ENCODE measurements around the gene PROSER2. TPM values are rescaled to one million over a fixed set of nuclear protein-coding genes. Genes with fewer than 3 reads are reported as not detected.

Gene PROSER2
- total and polyA plus RNA-seq, 2 donors (not counting 3 experiments of a cell fraction or from before 2014, with no cell fraction given), result 5.9 to 22.6 TPM

- no peak overlapping the region for H3K4me2 ChIP-seq (ENCODE audit: insufficient read depth, low read length)
- H3K9me1 ChIP-seq (replicated peaks; ENCODE audit: control insufficient read depth, extremely low read depth, insufficient read depth, low read length), result no peaks in the 10 kb centered on the region
- ChIA-PET CTCF (no interaction called here), POLR2A (interaction anchor here (0.5 kb wide), 1 partner anchor 85 kb away, joined by 3 read pairs; no protein-coding TSS in a partner anchor)
- dilution Hi-C loops (cut with MboI; ENCODE audit: extremely low pct_ligation_motif_present, low sequenced_read_pairs) (no loop called here), intact Hi-C loops (cut with micrococcal nuclease) (no loop called here)
- no peak overlapping the region for H3K27ac ChIP-seq (ENCODE audit: insufficient read depth, low read depth, low read length)
- DNase-seq (ENCODE audit: low read depth, low spot score) (no peak), FAIRE-seq (no peak)
- H3K9me3 ChIP-seq (replicated peaks; ENCODE audit: control insufficient read depth, insufficient read depth, low read length), result no peaks in the 10 kb centered on the region
- H3K36me3 ChIP-seq (ENCODE audit: control insufficient read depth in 2 of 2, extremely low read depth in 1 of 2, insufficient read depth in 2 of 2, low read length in 2 of 2), result no peaks in the 10 kb centered on the region
- no peaks in the 10 kb centered on the region for H3K27me3 ChIP-seq (ENCODE audit: control insufficient read depth in 2 of 2, insufficient read depth in 2 of 2, low read length in 2 of 2)
- H3K79me2 ChIP-seq (ENCODE audit: control insufficient read depth, insufficient read depth, low read length), result no peaks in the 10 kb centered on the region
- no peak overlapping the region for H3K4me3 ChIP-seq (replicated peaks in 1 of 3; ENCODE audit: insufficient read depth in 1 of 3, low read depth in 1 of 3, low read length in 3 of 3)
- H2AFZ ChIP-seq (ENCODE audit: low read depth, low read length), result no peak overlapping the region
- peaks cover 3% of the 10 kb centered on the region for H3K4me1 ChIP-seq (ENCODE audit: control insufficient read depth, extremely low read depth, insufficient read depth, low read length)
- TF ChIP-seq POLR2AphosphoS5 (IDR thresholded peaks at IDR 0.05; ENCODE audit: insufficient read depth, low read depth, low read length) (no peak), POLR2A (IDR thresholded peaks at IDR 0.05; ENCODE audit: low read depth, low read length) (no peak), EZH2 (IDR thresholded peaks at IDR 0.05; ENCODE audit: borderline replicate concordance, low read depth, low read length, severe bottlenecking) (no peak), GATA2 (IDR thresholded peaks at IDR 0.05; ENCODE audit: insufficient read depth, insufficient read length, low read depth, low read length) (no peak), FOS (IDR thresholded peaks at IDR 0.05; ENCODE audit: borderline replicate concordance, insufficient read depth, low read length) (no peak), JUN (IDR thresholded peaks at IDR 0.05; ENCODE audit: borderline replicate concordance, insufficient read depth, insufficient read length, low read depth) (no peak), MYC (IDR thresholded peaks at IDR 0.05; ENCODE audit: low read depth, low read length) (no peak)
- TF ChIP-seq, protein P1, sequence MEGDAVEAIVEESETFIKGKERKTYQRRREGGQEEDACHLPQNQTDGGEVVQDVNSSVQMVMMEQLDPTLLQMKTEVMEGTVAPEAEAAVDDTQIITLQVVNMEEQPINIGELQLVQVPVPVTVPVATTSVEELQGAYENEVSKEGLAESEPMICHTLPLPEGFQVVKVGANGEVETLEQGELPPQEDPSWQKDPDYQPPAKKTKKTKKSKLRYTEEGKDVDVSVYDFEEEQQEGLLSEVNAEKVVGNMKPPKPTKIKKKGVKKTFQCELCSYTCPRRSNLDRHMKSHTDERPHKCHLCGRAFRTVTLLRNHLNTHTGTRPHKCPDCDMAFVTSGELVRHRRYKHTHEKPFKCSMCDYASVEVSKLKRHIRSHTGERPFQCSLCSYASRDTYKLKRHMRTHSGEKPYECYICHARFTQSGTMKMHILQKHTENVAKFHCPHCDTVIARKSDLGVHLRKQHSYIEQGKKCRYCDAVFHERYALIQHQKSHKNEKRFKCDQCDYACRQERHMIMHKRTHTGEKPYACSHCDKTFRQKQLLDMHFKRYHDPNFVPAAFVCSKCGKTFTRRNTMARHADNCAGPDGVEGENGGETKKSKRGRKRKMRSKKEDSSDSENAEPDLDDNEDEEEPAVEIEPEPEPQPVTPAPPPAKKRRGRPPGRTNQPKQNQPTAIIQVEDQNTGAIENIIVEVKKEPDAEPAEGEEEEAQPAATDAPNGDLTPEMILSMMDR (IDR thresholded peaks at IDR 0.05; ENCODE audit: extremely low read depth in 1 of 2, insufficient read depth in 1 of 2, low read depth in 1 of 2, low read length in 2 of 2), result no peak
- TF ChIP-seq, protein P2, sequence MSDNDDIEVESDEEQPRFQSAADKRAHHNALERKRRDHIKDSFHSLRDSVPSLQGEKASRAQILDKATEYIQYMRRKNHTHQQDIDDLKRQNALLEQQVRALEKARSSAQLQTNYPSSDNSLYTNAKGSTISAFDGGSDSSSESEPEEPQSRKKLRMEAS (IDR thresholded peaks at IDR 0.05; ENCODE audit: insufficient read depth, insufficient read length), result no peak
- H4K20me1 ChIP-seq (replicated peaks; ENCODE audit: control insufficient read depth, extremely low read depth, insufficient read depth, low read length), result no peaks in the 10 kb centered on the region
- BruUV-seq (replicated peaks), result no TSS peak
- no peak overlapping the region for H3K9ac ChIP-seq (replicated peaks; ENCODE audit: extremely low read depth, insufficient read depth, low read length)
These were observed 57.2 kb downstream of the PROSER2 start for GRCh38 chr10:11880151-11881029.
